Measurements from ENCODE around the gene ARHGAP18. TPM values are rescaled to one million over a fixed set of nuclear protein-coding genes. Genes with fewer than 3 reads are reported as not detected.
A peak's percentile ranks its signal among the peaks of the same experiment; 100 is the strongest.

Gene ARHGAP18
- total and polyA plus RNA-seq, 4 donors = 1.6 to 8.0 (median 3.0) TPM

DNA sequence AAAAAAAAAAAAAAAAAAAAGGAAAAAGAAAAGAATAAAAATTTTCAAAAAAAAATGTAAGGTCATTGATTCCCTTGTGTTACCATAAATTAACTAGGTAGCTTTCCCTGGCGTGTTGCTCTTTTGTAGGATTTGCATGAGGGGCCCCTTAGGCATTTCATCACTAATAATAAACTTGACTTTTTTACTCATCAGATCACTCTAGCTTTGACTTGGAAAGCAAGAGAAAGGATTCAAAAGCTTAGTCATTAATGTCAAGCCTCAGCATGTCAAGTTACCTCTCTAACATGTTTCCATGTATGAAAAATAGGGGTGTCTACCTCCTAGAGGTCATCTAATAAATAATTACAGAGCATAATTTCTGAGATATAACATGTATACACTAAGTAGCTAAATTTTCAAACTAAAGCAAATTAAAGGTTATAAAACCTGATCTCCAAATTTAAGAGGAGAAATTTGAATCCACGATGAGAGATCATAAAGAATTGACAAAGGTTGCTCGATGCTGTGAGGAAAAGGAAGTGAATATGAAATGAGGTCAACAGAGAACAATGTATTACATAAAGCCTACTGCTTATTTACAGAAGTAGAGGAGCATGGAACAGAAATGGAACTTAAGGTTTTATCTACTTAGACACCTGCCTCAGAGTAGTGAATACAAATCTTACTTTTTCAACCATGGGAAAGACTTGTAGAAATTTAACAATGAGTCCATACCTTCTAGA, 86.8 kb downstream of the ARHGAP18 start:
- Histone ChIP-seq H3K4me1 (ENCODE audit: control insufficient read depth in 4 of 4, insufficient read depth in 4 of 4, low read length in 3 of 4) (no peaks in the 10 kb centered on the region), H3K9me3 (ENCODE audit: control insufficient read depth in 4 of 4, low read length in 3 of 4) (no peaks in the 10 kb centered on the region), H3K36me3 (ENCODE audit: control insufficient read depth in 4 of 4, insufficient read depth in 3 of 4, low read depth in 1 of 4, low read length in 3 of 4) (no peaks in the 10 kb centered on the region), H3K27me3 (ENCODE audit: control insufficient read depth in 4 of 4, insufficient read depth in 4 of 4, low read length in 3 of 4) (no peaks in the 10 kb centered on the region), H3K4me3 (ENCODE audit: low read depth in 1 of 3, low read length in 3 of 3) (no peak overlapping the region), H3K27ac (ENCODE audit: low read depth in 1 of 2, low read length in 2 of 2) (no peak overlapping the region), H3K9ac (ENCODE audit: low read depth in 1 of 2, low read length in 2 of 2) (no peak overlapping the region)
- TF ChIP-seq, protein P1, sequence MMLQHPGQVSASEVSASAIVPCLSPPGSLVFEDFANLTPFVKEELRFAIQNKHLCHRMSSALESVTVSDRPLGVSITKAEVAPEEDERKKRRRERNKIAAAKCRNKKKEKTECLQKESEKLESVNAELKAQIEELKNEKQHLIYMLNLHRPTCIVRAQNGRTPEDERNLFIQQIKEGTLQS (IDR thresholded peaks at IDR 0.05) = no peak
- TF ChIP-seq YY1 (IDR thresholded peaks at IDR 0.05) = no peak
- TF ChIP-seq RXRA (IDR thresholded peaks at IDR 0.05) = no peak
- TF ChIP-seq, protein P2, sequence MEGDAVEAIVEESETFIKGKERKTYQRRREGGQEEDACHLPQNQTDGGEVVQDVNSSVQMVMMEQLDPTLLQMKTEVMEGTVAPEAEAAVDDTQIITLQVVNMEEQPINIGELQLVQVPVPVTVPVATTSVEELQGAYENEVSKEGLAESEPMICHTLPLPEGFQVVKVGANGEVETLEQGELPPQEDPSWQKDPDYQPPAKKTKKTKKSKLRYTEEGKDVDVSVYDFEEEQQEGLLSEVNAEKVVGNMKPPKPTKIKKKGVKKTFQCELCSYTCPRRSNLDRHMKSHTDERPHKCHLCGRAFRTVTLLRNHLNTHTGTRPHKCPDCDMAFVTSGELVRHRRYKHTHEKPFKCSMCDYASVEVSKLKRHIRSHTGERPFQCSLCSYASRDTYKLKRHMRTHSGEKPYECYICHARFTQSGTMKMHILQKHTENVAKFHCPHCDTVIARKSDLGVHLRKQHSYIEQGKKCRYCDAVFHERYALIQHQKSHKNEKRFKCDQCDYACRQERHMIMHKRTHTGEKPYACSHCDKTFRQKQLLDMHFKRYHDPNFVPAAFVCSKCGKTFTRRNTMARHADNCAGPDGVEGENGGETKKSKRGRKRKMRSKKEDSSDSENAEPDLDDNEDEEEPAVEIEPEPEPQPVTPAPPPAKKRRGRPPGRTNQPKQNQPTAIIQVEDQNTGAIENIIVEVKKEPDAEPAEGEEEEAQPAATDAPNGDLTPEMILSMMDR (IDR thresholded peaks at IDR 0.05; ENCODE audit: low read depth, low read length, missing input control) = no peak
- TF ChIP-seq FOXA1 (IDR thresholded peaks at IDR 0.05) = no peak
- no peak for TF ChIP-seq RAD21 (IDR thresholded peaks at IDR 0.05)
- no peak for TF ChIP-seq NR2F2 (IDR thresholded peaks at IDR 0.05)
- no peak for TF ChIP-seq GABPA (IDR thresholded peaks at IDR 0.05 in 1 of 2, conservative IDR thresholded peaks at IDR 0.05 in 1 of 2)
- TF ChIP-seq, protein P3, sequence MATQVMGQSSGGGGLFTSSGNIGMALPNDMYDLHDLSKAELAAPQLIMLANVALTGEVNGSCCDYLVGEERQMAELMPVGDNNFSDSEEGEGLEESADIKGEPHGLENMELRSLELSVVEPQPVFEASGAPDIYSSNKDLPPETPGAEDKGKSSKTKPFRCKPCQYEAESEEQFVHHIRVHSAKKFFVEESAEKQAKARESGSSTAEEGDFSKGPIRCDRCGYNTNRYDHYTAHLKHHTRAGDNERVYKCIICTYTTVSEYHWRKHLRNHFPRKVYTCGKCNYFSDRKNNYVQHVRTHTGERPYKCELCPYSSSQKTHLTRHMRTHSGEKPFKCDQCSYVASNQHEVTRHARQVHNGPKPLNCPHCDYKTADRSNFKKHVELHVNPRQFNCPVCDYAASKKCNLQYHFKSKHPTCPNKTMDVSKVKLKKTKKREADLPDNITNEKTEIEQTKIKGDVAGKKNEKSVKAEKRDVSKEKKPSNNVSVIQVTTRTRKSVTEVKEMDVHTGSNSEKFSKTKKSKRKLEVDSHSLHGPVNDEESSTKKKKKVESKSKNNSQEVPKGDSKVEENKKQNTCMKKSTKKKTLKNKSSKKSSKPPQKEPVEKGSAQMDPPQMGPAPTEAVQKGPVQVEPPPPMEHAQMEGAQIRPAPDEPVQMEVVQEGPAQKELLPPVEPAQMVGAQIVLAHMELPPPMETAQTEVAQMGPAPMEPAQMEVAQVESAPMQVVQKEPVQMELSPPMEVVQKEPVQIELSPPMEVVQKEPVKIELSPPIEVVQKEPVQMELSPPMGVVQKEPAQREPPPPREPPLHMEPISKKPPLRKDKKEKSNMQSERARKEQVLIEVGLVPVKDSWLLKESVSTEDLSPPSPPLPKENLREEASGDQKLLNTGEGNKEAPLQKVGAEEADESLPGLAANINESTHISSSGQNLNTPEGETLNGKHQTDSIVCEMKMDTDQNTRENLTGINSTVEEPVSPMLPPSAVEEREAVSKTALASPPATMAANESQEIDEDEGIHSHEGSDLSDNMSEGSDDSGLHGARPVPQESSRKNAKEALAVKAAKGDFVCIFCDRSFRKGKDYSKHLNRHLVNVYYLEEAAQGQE (IDR thresholded peaks at IDR 0.05) = no peak
- 77% methylated on average over 3 of the region's 3 CpGs for WGBS
- no peak for DNase-seq (ENCODE audit: low spot score)

DNA sequence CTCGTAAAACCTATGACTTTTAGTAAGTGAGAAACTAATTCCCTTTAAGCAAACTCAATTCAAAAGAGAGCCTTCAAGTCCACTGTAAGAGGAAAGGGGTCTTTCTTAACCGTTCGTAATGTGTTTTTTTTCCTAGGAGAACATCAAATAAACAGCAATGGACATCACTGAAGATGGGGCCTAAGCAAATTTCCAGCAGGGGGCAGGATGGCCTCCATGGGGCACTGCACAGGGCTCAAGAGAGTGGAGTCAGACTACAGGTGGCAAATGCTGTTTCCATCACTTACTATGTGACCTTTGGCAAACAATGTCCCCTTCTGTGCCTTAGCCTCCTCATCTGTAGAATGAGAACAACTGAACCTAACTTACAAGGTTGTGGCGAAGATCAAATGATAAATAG, 88.7 kb downstream of the ARHGAP18 start:
- WGBS = 92% methylated on average over 4 of the region's 4 CpGs
- no peak overlapping the region for H3K27ac ChIP-seq (ENCODE audit: low read depth in 1 of 2, low read length in 2 of 2)
- DNase-seq (ENCODE audit: low spot score) = peak; percentile 40
- H3K9ac ChIP-seq (ENCODE audit: low read depth in 1 of 2, low read length in 2 of 2) = no peak overlapping the region
- no peaks in the 10 kb centered on the region for H3K4me1 ChIP-seq (ENCODE audit: control insufficient read depth in 4 of 4, insufficient read depth in 4 of 4, low read length in 3 of 4)
- H3K4me3 ChIP-seq (ENCODE audit: low read depth in 1 of 3, low read length in 3 of 3) = no peak overlapping the region
- H3K9me3 ChIP-seq (ENCODE audit: control insufficient read depth in 4 of 4, low read length in 3 of 4) = no peaks in the 10 kb centered on the region
- TF ChIP-seq, protein P2 (IDR thresholded peaks at IDR 0.05; ENCODE audit: low read depth, low read length, missing input control) = peak; percentile 41
- TF ChIP-seq HNF4A (conservative IDR thresholded peaks at IDR 0.05) (no peak), TAF1 (conservative IDR thresholded peaks at IDR 0.05) (no peak), RAD21 (IDR thresholded peaks at IDR 0.05) (peak; percentile 63 to 80)
- H3K36me3 ChIP-seq (ENCODE audit: control insufficient read depth in 4 of 4, insufficient read depth in 3 of 4, low read depth in 1 of 4, low read length in 3 of 4) = no peaks in the 10 kb centered on the region
- no peaks in the 10 kb centered on the region for H3K27me3 ChIP-seq (ENCODE audit: control insufficient read depth in 4 of 4, insufficient read depth in 4 of 4, low read length in 3 of 4)

All from liver (tissue), 9 donors.